Psoas muscle (tissue), 8 donors: ENCODE results near the gene BBS9. TPM values are rescaled to one million over a fixed set of nuclear protein-coding genes. Genes with fewer than 3 reads are reported as not detected.

Experiments used
- ATAC-seq, 4 donors: fragments of 200-7000 bp; cut with Tn5 transposase; one replicate each; pipeline ENCODE4 v1.9.1; 2020; ENCODE audit warnings: moderate library complexity in 3 of 4, mild to moderate bottlenecking in 2 of 4
- DNase-seq, 2 donors: peaks; one replicate each; pipeline ENCODE4 v3.0.0-alpha.2; 2020
- H3K27ac ChIP-seq: fragments of 200-600 bp; one replicate; pipeline ENCODE4 v1.8.0; 2022
- H3K27me3 ChIP-seq, 3 donors: fragments of 200-600 bp in 1 of 3; one replicate each; pipeline versions ENCODE4 v1.6.1 to v1.8.0; 2013 to 2022; ENCODE audit warnings: low read length in 2 of 3, mild to moderate bottlenecking in 2 of 3, moderate library complexity in 1 of 3; ENCODE audit not compliant: insufficient read depth in 3 of 3
- H3K36me3 ChIP-seq, 2 donors: fragments of 200-600 bp in 1 of 2; one replicate each; pipeline versions ENCODE4 v1.6.1 to v1.8.0; 2013 to 2022; ENCODE audit warnings: low read depth in 1 of 2, mild to moderate bottlenecking in 1 of 2, moderate library complexity in 1 of 2; ENCODE audit not compliant: insufficient read depth in 1 of 2
- H3K4me1 ChIP-seq: fragments of 200-600 bp; one replicate; pipeline ENCODE4 v1.8.0; 2022
- H3K4me3 ChIP-seq: fragments of 200-600 bp; one replicate; pipeline ENCODE4 v1.8.0; 2022; ENCODE audit warnings: mild to moderate bottlenecking
- H3K9me3 ChIP-seq: fragments of 200-600 bp; one replicate; pipeline ENCODE4 v1.8.0; 2022
- WGBS, 3 donors: extraction: QIAGEN DNeasy Blood & Tissue Kit; methylation state at CpG; one replicate each; pipeline versions ENCODE4 v1.1.6 to v1.1.7; 2013; 5-methylcytosine and 5-hydroxymethylcytosine counted together
- intact Hi-C, 2 donors: fragments of 100-400 bp; cut with DNase I; formaldehyde crosslinking; loops; one replicate each; pipeline versions ENCODE4 v1.11.0 to v1.14.2; 2022
- polyA plus RNA-seq, 3 donors: library from polyadenylated mRNA; stranded (reverse); fragments of 200-250 nt; gene quantifications; one replicate each; pipeline ENCODE4 v1.2.3, GENCODE V29; 2013
- total RNA-seq, 4 donors: library from RNA; stranded (reverse); fragmentation: NEBNext Ultra II Directional in 2 of 4; extraction: Animal tissue kit (Norgen Biotek cat#: 25700) in 2 of 4; gene quantifications; one replicate each; pipeline versions ENCODE4 v1.2.1 to v1.2.4, GENCODE V29; 2021 to 2023
- TF ChIP-seq, protein P1 (sequence below): fragments of 200-600 bp; IDR thresholded peaks from one replicate; pipeline ENCODE4 v1.8.0; 2022; ENCODE audit warnings: antibody characterized with exemption
- donor health status: healthy with polysubstance abuse.
- donor health status: DM: no; HTN: no; CAD: no; lungs with moderate emphysema.
- donor health status: Bipolar disorder and iron deficiency.
- donor health status: healthy.
- donor health status: DM: yes; HTN: yes; CAD: no.
- donor health status: DM: no; HTN: no; CAD: no.
- donor health status: DM: no; HTN: no; CAD: no.
- donor health status: DM: yes; HTN: yes; CAD: no.

Gene BBS9
- total and polyA plus RNA-seq, 7 donors, result 2.7 to 7.3 (median 4.1) TPM

DNA sequence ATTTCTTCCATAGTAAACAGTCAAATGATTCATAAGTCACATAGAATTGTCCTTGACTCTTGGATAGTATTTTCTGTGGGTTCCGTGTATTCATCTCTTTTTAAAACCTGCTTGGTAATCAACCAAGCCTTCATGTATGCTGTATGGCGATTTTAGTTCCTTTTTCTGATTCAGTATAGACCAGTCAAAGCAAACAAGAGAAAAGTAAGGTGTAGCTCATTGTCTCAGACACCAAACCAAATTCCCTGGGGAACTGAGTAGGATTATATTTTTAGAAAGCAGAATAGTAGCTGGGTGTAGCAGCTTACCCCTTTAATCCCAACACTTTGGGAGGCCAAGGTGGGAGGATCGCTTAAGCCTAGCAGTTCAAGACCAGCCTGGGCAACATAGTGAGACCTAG is 240.5 kb downstream of the BBS9 start:
- intact Hi-C loops, result no loop called here
- H3K36me3 ChIP-seq, result peaks cover 0 to 9% of the 10 kb centered on the region in 2 donors
- TF ChIP-seq, protein P1, sequence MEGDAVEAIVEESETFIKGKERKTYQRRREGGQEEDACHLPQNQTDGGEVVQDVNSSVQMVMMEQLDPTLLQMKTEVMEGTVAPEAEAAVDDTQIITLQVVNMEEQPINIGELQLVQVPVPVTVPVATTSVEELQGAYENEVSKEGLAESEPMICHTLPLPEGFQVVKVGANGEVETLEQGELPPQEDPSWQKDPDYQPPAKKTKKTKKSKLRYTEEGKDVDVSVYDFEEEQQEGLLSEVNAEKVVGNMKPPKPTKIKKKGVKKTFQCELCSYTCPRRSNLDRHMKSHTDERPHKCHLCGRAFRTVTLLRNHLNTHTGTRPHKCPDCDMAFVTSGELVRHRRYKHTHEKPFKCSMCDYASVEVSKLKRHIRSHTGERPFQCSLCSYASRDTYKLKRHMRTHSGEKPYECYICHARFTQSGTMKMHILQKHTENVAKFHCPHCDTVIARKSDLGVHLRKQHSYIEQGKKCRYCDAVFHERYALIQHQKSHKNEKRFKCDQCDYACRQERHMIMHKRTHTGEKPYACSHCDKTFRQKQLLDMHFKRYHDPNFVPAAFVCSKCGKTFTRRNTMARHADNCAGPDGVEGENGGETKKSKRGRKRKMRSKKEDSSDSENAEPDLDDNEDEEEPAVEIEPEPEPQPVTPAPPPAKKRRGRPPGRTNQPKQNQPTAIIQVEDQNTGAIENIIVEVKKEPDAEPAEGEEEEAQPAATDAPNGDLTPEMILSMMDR, result no peak
- H3K27ac ChIP-seq, result no peak overlapping the region
- ATAC-seq, result no peak
- WGBS, 3 donors, result 96 to 100% (median 97%) methylated on average over 3 of the region's 3 CpGs
- no peaks in the 10 kb centered on the region for H3K4me1 ChIP-seq
- no peak overlapping the region for H3K4me3 ChIP-seq
- no peak for DNase-seq
- H3K9me3 ChIP-seq, result no peaks in the 10 kb centered on the region
- no peaks in the 10 kb centered on the region for H3K27me3 ChIP-seq

DNA sequence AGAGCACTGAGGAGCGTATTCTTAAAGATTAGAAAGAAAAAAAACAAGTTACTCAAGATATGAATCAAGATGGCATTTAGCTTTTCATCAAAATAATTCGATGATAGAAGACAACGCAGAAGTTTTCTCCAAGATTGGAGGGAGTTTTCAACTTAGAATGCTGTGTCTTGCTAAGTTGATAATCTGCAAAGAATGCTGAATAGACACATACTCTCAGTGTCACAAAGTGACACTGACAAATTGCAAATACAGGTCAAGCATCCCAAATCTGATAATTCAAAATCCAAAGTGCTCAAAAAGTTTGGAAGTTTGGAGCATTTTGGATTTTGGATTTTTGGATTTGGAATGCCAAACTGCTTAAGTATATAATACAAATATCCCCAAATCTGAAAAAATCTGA is 243.8 kb downstream of the BBS9 start:
- DNase-seq (no peak), ATAC-seq (no peak)
- TF ChIP-seq, protein P1, result no peak
- H3K4me3 ChIP-seq, result no peak overlapping the region
- no peaks in the 10 kb centered on the region for H3K27me3 ChIP-seq
- 95 to 96% (median 95%) methylated on average over 3 of the region's 3 CpGs for WGBS, 3 donors
- H3K27ac ChIP-seq, result no peak overlapping the region
- peaks cover 0 to 1% of the 10 kb centered on the region in 2 donors for H3K36me3 ChIP-seq
- no peaks in the 10 kb centered on the region for H3K4me1 ChIP-seq
- H3K9me3 ChIP-seq, result no peaks in the 10 kb centered on the region
- intact Hi-C loops, result no loop called here

DNA sequence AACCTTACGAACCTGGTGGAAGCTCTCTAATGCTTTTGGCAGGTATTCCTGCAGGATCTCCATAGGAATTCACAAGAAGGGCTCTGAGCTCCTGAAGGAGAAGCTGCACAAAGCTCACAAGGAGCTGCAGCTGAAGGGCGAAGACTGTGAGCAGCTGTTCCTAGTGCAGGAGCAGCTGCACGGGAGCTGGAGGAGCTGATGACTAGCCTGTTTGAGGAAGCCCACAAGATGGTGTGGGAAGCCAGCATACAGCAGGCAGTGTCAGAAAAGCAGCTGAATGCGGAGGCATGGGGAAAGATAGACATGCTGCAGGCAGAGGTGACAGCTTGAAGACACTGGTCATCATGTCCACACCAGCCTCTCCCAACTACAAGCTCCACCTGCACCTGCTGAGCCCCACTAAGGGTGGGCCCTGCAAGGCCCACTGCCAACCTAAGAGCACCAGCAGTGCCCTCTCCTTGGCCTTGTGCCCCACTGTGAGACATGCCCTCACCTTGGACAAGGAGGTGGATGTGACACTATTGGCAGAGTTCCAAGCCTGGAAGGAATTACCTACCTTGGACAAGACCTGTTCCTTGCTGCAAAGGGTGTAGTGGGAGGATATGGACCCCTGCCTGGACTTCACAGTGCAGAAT is 250.6 kb downstream of the BBS9 start:
- H3K4me3 ChIP-seq, result no peak overlapping the region
- no peaks in the 10 kb centered on the region for H3K4me1 ChIP-seq
- no peaks in the 10 kb centered on the region for H3K27me3 ChIP-seq
- H3K36me3 ChIP-seq, result peaks cover 0 to 10% of the 10 kb centered on the region in 2 donors
- intact Hi-C loops, result no loop called here
- DNase-seq, result no peak
- no peaks in the 10 kb centered on the region for H3K9me3 ChIP-seq
- TF ChIP-seq, protein P1, result no peak
- no peak for ATAC-seq
- no peak overlapping the region for H3K27ac ChIP-seq
- 84 to 87% (median 86%) methylated on average over 4 of the region's 4 CpGs for WGBS, 3 donors

DNA sequence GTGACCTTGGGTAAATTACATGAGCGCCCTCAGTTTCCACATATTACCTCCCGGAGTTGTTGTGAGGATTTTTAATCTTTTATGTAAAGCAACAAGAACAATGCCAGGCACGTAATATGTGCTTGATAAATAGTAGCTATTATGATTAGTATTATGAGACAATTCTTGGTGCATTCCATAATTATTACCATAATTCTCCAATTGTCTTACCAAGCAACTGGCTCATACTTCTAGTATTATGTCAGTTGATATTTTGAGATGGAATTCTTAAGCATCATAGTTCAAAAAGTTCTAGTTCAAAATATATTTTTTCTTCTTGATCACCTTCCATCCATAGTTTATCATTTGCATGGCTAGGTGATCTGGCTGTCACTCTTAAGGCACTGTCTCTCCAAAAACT is 259.0 kb downstream of the BBS9 start:
- intact Hi-C loops, result no loop called here
- Histone ChIP-seq H3K4me3 (no peak overlapping the region), H3K36me3 (peaks cover 0 to 4% of the 10 kb centered on the region in 2 donors), H3K27ac (no peak overlapping the region), H3K27me3 (no peaks in the 10 kb centered on the region), H3K4me1 (no peaks in the 10 kb centered on the region), H3K9me3 (no peaks in the 10 kb centered on the region)
- no peak for DNase-seq
- no peak for ATAC-seq
- TF ChIP-seq, protein P1, result no peak
- WGBS, 3 donors, result 72 to 80% (median 76%) methylated on average over 3 of the region's 3 CpGs

DNA sequence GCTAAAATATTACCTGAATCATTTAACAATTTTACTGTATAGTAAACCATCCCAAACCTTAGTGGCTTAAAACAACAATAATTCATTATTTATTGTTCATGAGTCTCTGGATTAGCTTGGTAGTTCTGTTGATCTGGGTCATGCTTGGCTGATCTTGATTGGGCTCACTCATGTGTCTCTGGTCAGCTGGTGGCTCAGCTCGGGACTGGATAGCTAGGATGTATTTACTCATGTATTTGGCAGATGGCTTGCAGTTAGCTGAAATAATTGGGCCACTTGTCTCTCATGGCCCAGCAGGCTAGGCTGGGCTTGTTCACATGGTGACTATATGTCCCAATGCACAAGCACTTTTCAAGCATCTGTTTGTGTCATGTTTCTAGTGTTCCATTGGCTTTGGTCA is 262.8 kb downstream of the BBS9 start:
- 51 to 65% (median 55%) methylated on average over 1 of the region's 1 CpG for WGBS, 3 donors
- H3K27ac ChIP-seq, result no peak overlapping the region
- H3K9me3 ChIP-seq, result peaks cover under 1% of the 10 kb centered on the region
- no peak for DNase-seq
- TF ChIP-seq, protein P1, result no peak
- ATAC-seq, result no peak
- H3K4me1 ChIP-seq, result no peaks in the 10 kb centered on the region
- no peak overlapping the region for H3K4me3 ChIP-seq
- no peaks in the 10 kb centered on the region for H3K27me3 ChIP-seq
- intact Hi-C loops, result no loop called here
- H3K36me3 ChIP-seq, result no peaks in the 10 kb centered on the region
